ACHN (cell line): ENCODE data around the gene AGL.
"Not testable (repeated sequence)": the region's sequence is repeated elsewhere in the genome, so short reads cannot be mapped to it uniquely, and the experiment has no call there.

Experiments used
- DNase-seq: peaks from one replicate; pipeline ENCODE4 v3.0.0-alpha.2; 2015
- in situ Hi-C: cut with HindIII; loops from 2 replicates; pipeline ENCODE4 v1.10.0; 2017; ENCODE audit warnings: low sequenced_read_pairs, low pct_ligation_motif_present, low pct_unique_long_range_greater_than_20kb

AGL gene

DNA sequence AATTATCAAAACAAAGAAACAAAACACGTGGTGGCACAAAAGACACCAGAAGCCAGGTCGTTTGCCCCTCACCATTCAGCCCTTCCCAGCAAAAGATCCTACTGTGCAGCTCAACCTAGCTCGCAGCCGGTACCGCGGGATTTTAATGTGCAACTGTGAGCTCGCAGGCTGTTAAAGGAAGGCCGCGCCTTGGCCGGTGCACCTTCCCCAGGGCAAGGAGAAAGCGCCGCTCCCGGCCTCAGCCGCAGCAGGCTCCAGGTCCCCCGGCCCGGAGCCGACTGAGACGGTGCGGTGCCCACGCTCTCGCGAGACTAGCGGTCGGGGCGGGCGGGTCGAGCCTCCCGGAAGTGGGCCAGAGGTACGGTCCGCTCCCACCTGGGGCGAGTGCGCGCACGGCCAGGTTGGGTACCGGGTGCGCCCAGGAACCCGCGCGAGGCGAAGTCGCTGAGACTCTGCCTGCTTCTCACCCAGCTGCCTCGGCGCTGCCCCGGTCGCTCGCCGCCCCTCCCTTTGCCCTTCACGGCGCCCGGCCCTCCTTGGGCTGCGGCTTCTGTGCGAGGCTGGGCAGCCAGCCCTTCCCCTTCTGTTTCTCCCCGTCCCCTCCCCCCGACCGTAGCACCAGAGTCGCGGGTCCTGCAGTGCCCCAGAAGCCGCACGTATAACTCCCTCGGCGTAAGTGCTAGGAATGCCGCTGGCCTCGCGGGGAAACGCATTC is at the start of gene AGL:
AGL (plus strand) TSS at position 618 of the 715 bp plus-strand sequence. CDS start 682 bp downstream, outside the sequence.
- in situ Hi-C loops = no loop called here
- DNase-seq = peak; percentile 84

DNA sequence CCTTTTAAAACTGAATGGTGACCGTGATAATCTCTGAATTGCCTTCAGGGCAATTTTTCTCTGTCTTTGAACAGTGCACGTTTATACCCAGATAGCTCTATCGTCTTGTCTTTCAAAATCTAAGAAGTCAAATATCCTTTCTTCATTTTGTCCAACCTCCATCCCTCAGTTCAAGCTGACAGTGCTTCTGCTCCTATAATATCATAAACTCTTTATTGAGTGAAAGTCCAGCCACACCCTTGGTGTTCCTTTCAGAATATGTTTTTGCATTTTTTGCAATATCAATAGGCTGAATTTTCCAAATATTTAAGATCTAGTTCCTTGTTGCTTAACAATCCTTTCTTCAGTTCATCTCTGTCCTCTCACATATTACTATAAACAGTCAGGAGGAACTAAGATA is 48.6 kb upstream of the AGL start:
- no peak for DNase-seq
- in situ Hi-C loops = no loop called here

DNA sequence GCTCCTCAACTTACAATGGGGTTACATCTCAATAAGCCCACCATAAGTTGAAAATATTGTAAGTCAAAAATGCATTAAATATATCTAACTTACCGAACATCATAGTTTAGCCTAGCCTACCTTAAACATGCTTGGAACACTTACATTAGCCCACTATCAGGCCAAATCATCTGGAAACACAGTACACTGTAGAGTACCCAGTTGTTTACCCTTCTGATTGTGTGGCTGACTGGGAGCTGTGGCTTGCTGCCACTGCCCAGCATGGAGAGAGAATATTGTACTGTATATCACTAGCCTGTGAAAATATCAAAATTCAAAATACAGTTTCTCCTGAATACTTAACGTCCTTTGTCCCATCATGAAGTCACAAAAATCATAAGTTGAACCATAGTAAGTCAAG is 43.3 kb upstream of the AGL start:
- DNase-seq = no peak
- in situ Hi-C loops = no loop called here

DNA sequence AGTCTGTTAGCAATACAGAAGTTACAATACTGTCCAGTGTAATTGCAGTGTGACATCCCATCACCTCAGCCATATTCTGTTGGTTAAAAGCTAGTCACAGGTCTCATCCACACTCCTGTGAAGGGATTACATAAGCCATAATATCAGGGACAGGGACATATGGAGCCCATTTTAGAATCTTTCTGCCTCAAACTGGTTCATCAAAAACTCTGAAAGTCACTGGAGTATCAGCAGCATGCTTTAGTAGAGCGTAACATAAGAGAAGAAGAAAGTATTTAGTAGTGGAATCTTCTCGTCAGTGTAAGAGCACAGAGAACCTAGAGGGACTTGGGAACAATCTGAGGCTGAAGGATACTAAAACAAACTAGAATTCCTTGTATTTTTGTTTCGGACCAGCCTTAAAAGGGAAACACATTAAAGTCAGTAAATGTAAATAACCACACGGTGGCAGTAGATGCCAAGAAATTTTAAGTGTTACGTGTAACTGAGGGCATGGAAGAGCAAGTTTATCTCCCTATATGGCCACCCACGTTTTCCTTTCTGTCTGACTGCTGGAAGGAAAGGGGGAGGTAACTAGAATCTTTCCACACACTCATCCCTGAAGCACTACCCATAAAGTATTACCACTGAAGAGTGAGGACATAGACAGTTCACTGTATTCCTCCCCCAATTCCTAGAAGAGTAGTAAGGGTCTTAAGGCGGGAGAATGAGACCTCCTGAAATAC is 41.6 kb upstream of the AGL start:
- peak; percentile 80 for DNase-seq
- in situ Hi-C loops = no loop called here

DNA sequence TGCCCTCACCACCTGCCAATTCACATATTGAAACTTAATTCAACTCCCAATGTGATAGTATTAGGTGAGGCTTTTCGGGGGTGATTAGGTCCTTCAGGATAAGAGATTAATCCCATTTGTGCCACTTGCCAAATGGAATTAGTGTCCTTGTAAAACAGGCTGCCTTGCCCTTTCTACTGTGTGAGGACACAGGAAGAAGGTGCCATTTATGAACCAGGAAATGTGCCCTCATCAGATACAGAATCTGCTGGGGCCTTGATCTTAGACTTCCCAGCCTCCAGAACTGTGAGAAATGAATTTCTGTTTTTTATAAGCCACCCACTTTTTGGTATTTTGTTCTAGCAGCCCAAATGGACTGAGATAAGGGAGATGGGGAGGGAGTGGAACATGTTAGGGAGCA is 39.1 kb upstream of the AGL start:
- in situ Hi-C loops = no loop called here

DNA sequence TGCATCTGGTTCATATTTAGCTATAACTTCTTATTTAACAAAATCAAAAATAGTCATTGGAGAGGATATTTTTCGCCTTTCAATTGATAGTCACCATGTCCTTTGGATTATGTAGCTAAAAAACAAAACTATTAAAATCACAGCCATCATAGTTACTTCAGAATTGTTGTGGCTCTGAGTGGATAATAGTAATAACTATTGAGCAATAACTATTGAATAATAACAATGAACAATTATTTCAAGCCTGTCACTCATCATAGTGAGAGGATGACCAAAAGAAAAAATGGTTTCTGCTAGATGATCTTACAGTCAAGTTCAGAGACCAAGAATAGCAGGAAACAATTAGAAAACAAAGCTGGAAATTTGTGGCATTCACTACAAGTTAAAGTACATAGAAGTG is 38.4 kb upstream of the AGL start:
- DNase-seq = no peak
- in situ Hi-C loops = no loop called here

More for the DNA sequence above, 39.1 kb upstream of the AGL start:
- no peak for DNase-seq

DNA sequence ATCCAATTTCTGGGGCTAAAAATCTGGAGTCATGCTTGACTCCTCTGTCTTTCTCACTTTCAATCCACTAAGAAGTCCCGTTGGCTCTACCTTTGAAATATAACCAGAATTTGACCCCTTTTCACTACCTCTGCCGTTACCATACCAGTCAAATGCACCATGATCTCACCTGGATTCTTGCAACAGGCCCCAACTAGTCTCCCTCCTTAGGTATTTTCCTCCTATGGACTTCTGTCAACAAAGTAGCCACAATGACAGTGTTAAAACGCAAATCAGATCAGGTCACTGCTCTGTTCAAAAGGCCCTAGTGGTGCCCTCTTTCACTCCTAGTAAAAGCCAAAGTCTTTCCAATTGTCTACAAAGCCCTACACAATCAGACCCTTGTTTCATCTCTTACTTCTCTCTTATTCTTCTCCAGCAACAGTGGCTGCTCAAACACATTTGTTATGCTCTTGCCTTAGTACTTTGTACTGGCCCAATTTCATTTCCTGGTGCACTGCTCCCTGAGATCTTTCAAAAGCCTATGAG is 35.7 kb upstream of the AGL start:
- DNase-seq = no peak
- in situ Hi-C loops = no loop called here

DNA sequence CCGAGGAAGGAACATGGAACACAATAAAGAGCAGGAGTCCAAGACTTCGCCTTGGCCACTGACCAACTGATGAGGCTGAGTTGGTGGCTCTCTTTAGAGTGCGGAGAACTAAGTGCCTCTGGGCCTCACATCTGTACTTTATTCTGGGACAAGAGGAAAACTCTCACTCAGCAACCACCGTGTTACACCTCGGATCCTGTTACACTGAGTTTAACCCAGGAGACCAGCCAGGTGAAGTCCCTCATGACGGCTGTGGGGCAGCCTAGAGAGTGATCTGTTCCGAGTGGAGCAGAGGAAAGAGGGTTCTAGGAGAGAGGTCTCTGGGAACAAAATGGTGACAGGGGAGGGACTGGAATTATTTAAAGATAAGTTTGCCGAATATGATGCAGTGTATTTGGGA is 33.5 kb upstream of the AGL start:
- in situ Hi-C loops = no loop called here
- DNase-seq = no peak

DNA sequence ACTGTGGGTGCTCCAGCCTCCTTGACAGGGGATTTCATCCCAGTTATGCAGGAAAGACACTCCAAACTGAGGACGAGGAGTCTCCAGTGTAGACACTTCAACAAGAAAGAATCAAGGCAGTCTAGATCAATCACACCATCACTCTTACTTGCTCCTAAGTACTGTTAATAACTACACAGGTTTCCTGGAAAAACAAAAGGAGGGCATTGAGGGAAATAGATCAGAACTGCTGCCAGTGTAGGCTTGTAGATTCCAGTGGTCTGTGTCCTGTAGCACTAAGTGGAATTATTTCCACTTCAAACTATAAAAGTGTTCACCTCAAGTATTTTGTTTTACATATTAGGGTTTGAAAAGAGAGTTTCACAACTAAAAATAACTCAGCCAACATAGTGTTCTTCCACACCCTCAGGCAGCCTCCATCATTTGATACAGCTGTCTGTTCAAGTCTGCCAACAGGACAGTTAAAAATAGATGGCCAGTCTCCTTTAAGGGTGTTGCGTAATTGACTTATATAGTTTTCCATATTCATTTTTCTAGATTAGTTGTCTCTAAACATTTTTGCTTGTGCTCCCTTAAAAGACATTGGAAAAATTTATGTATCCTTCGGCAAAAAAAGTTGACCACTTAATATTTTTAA is 32.0 kb upstream of the AGL start:
- in situ Hi-C loops = no loop called here
- no peak for DNase-seq

DNA sequence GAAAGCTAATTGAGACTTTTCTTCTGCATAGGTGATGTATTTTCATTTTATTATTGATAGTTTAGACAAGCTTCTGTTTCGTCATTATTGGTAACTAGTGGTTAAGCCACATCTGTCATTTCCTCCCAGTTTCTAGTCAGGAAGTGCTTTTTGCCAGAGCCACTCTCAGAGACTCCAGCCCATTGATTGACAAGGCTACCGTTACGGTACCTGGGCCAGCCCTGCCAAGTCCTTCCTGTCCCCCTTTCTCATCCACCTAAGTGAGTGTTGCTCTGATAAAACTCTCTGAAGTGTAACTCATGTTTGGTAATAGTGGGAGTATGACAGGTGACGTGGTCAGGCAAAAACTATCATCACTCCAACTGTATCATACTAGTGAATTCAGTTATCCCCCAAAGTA is 29.6 kb upstream of the AGL start:
- no peak for DNase-seq
- in situ Hi-C loops = no loop called here

DNA sequence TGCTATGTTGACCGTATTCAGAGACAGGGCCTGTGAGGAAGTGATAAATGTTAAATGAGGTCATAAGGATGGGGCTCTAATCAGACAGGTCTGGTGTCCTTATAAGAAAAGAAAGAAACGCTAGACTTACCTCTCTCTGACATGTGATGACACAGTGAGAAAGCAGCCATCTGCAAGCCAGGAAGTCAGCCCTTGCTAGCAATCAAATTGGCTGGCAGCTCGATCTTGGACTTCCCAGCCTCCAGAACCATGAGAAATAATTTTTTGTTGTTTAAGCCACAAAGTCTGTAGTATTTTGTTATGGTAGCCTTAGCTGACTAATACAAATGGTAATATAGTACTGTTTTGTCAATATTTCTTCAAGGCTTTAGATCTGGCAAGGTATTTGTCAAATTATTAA is 25.1 kb upstream of the AGL start:
- in situ Hi-C loops = no loop called here
- DNase-seq = no peak

DNA sequence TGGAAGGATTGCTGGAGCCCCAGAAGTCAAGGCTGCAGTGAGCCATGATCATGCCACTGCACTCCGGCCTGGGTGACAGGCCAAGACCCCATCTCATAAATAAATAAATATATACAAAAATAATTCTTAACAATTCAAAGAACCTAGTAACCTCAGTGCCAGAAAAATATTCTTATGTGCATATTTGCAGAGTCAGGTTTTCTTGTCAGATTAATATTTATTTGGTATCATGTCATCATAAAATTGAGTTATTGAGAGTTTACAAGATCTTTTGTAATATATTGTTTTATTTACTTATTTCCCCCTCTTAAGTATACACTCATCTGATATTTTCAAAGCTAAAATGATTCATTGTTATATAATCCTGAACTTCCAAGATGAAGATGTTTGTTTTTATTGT is 24.5 kb upstream of the AGL start:
- no peak for DNase-seq
- in situ Hi-C loops = no loop called here

DNA sequence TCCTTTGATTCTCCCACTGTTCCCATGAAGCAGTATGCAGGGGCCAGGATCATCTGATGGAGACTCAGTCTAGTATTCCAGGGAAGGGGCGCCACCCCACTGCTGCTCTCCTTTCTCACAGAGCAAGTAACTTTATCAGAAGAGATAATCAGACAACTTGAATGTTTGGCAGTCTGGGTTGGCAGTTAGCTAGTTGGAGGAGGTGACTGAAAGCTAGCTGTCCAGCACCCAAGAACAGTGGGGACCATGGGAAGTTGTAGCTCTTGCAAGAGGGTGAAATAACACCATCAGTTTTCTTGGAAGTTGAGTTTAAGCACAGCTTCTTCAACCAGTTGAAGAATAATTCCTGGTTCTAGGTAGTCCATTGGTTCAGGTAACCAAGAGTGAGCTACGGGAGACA is 22.2 kb upstream of the AGL start:
- in situ Hi-C loops = no loop called here
- no peak for DNase-seq

DNA sequence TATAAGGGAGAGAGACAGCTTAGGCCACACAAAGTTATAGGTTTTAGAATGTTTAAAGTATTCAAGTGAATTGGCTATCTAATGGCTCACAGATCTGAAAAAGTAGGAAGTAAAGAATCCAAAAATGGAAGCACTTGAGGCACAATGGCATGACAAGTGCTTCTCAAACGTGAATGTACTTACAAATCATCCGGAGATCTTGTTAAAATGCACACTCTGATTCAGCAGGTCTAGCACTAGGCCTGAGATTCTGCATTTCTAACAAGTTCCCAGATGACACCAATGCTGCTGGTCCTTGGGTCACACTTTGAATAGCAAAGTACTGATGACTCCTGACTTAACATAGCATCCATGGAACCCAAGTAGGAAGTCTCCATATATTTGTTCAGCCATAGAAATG is 20.9 kb upstream of the AGL start:
- DNase-seq = no peak
- in situ Hi-C loops = no loop called here

DNA sequence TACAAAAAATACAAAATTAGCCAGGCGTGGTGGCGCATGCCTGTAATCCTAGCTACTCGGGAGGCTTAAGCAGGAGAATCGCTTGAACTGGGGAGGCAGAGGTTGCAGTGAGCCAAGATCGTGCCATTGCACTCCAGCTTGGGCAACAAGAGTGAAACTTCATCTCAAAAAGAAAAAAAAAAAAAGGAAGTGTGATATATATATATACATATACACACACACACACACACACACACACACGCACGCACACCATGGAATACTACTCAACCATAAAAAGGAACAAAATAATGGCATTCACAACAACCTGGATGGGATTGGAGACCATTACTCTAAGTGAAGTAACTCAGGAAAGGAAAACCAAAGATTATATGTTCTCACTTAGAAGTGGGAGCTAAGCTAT is 16.2 kb upstream of the AGL start:
- in situ Hi-C loops, DNase-seq: not testable (repeated sequence)

DNA sequence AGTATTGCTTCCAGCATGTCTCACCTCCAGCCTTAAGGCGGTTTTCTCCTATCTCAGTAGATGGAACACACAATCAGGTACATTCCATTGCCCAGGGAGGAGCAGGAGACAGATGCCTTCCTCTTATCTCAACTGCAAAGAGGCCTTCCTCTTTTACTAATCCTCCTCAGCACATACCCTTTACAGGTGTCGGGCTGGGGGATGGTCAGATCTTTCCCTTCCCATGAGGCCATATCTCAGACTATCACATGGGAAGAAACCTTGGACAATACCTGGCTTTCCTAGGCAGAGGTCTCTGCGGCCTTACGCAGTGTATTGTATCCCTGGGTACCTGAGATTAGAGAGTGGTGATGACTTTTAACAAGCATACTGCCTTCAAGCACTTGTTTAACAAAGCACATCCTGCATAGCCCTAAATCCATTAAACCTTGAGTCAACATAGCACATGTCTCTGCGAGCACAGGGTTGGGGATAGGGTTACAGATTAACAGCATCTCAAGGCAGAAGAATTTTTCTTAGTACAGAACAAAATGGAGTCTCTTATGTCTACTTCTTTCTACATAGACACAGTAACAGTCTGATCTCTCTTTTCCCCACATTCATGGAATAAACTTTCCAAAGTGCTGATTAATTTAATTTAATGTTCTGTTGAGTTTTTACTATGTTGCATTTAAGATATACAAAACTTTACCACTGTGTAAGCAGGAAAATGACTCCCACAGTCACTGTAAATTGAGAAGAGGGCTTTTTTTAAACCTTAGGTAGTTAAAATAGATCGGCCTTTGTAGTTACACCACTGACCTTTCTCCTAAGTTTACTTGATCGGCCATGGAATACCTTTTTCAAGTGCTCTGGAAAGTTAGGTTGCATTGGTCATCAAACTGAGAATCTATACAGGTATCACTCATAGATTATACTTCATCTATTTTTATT is 13.7 kb upstream of the AGL start:
- DNase-seq, in situ Hi-C loops: not testable (repeated sequence)

DNA sequence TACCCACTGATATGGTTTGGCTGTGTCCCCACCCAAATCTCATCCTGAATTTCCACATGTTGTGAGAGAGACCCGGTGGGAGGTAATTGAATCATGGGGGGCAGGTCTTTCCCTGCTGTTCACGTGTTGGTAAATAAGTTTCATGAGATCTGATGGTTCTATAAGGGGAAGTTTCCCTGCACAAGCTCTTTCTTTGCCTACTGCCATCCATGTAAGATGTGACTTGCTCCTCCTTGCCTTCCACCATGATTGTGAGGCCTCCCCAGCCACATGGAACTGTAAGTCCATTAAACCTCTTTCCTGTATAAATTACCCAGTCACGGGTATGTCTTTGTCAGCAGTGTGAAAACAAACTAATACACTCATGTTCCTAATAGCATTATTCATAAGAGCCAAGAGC is 9.8 kb upstream of the AGL start:
- in situ Hi-C loops, DNase-seq: not testable (repeated sequence)

DNA sequence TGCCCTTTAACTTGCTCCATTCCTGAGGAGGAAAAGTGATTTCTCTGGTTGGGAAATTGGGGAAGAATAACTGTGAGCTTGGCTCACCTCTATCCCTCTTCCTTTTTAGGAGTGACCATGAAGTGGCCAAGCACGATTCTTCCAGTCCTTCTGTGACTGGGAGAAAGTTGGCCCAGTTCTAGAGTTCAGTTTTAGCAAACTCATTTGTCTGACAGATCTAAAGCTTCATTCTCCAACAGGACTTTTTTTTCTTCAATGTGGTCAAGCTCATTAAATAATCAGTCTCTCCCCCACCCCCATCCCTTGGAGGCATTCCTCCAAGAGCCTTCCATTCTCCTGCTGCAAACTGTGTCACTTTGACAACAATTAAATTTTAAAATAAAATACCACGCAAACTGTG is 6.4 kb upstream of the AGL start:
- no peak for DNase-seq
- in situ Hi-C loops = no loop called here

DNA sequence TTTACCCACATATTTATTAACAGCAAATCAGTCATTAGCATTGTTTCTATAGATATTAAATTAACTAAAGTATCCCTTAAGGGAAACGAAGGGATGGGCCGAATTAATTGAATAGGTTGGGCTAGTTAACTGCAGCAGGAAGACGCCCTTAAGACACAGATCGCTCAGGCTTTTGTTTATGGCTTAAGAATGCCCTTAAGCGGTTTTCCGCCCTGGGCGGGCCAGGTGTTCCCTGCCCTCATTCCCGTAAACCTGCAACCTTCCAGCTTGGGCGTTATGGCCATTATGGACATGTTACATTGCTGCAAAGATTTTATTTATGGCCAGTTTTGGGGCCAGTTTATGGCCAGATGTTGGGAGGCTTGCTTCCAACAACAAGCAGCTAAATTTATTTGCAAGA is 5.0 kb upstream of the AGL start:
- DNase-seq, in situ Hi-C loops: not testable (repeated sequence)
